ENCODE data around the gene C3.
"Not testable (repeated sequence)": the region's sequence is repeated elsewhere in the genome, so short reads cannot be mapped to it uniquely, and the experiment has no call there.

C3 gene

GRCh38 chr19:6720369-6721137, at the start of gene C3:
C3 (minus strand) TSS chr19:6720650; CDS start chr19:6720589, 61 bp downstream.
- peak; percentile 90 for DNase-seq

- no peak for DNase-seq
Observed at GRCh38 chr19:6769006-6769619, 48.7 kb upstream of the C3 start.

- no peak for DNase-seq
Observed at GRCh38 chr19:6768236-6768785, 47.9 kb upstream of the C3 start.

GRCh38 chr19:6767357-6768235, 47.1 kb upstream of the C3 start, which contains the start of gene SH2D3A:
SH2D3A (minus strand) TSS chr19:6767435; CDS start chr19:6763748, 3,687 bp downstream.
- peak; percentile 77 for DNase-seq

GRCh38 chr19:6767081-6767356, 46.6 kb upstream of the C3 start:
- peak; percentile 24 for DNase-seq

GRCh38 chr19:6766357-6767080, 46.1 kb upstream of the C3 start:
- no peak for DNase-seq

- peak; percentile 51 for DNase-seq
Observed at GRCh38 chr19:6765738-6766356, 45.4 kb upstream of the C3 start.

- DNase-seq, result not testable (repeated sequence)
Observed at GRCh38 chr19:6762253-6762797, 41.9 kb upstream of the C3 start.

- DNase-seq, result no peak
Observed at GRCh38 chr19:6761053-6761676, 40.7 kb upstream of the C3 start.

- no peak for DNase-seq
Observed at GRCh38 chr19:6760606-6761005, 40.2 kb upstream of the C3 start.

GRCh38 chr19:6754653-6755463, 34.4 kb upstream of the C3 start:
- no peak for DNase-seq

GRCh38 chr19:6754136-6754535, 33.7 kb upstream of the C3 start:
- no peak for DNase-seq

- peak; percentile 92 for DNase-seq
Observed at GRCh38 chr19:6753178-6754031, 33.0 kb upstream of the C3 start.

- no peak for DNase-seq
Observed at GRCh38 chr19:6752256-6753177, 32.1 kb upstream of the C3 start.

- DNase-seq, result no peak
Observed at GRCh38 chr19:6751189-6751588, 30.7 kb upstream of the C3 start.

GRCh38 chr19:6750062-6750461, 29.6 kb upstream of the C3 start:
- DNase-seq, result no peak

GRCh38 chr19:6748543-6748942, 28.1 kb upstream of the C3 start:
- not testable (repeated sequence) for DNase-seq

GRCh38 chr19:6745965-6746364, 25.5 kb upstream of the C3 start:
- DNase-seq, result no peak

All from NCI-H226 (cell line).